CD4-positive, CD25-positive, alpha-beta regulatory T cell (primary cell): ENCODE data around the gene RBM10. TPM values are rescaled to one million over a fixed set of nuclear protein-coding genes. Genes with fewer than 3 reads are reported as not detected.

Experiments
- ATAC-seq, 2 donors: fragments of 150-1000 bp; cut with Tn5 transposase; one replicate each; pipeline ENCODE4 v1.10.0; 2021; ENCODE audit warnings: low read depth in 2 of 2, moderate number of reproducible peaks in 2 of 2, moderate library complexity in 1 of 2
- DNase-seq, 3 donors: peaks; one replicate each; pipeline versions ENCODE4 v3.0.0 to v3.0.0-alpha.2; 2012 to 2022; ENCODE audit warnings: mixed read lengths in 1 of 3
- H3K27ac ChIP-seq: one replicate; pipeline ENCODE4 v1.7.0; 2013; ENCODE audit warnings: mild to moderate bottlenecking, low read length; ENCODE audit not compliant: insufficient read depth, poor library complexity, severe bottlenecking
- H3K27me3 ChIP-seq: one replicate; pipeline ENCODE4 v1.7.0; 2013; ENCODE audit warnings: low read length; ENCODE audit not compliant: control insufficient read depth, insufficient read depth
- H3K36me3 ChIP-seq: one replicate; pipeline ENCODE4 v1.7.0; 2013; ENCODE audit warnings: mild to moderate bottlenecking, low read length, moderate library complexity; ENCODE audit not compliant: control insufficient read depth, insufficient read depth
- H3K4me1 ChIP-seq: 2 replicates; pipeline ENCODE4 v1.7.0; 2013; ENCODE audit warnings: mild to moderate bottlenecking, low read length; ENCODE audit not compliant: insufficient read depth, control insufficient read depth, poor library complexity, severe bottlenecking
- H3K4me3 ChIP-seq: one replicate; pipeline ENCODE4 v1.7.0; 2013; ENCODE audit warnings: low read depth, mild to moderate bottlenecking, low read length, moderate library complexity
- H3K9me3 ChIP-seq, 2 experiments: 1 replicate in 1 of 2; 2 replicates in 1 of 2; pipeline ENCODE4 v1.7.0; 2013; ENCODE audit warnings: low read length in 2 of 2, mild to moderate bottlenecking in 1 of 2, moderate library complexity in 1 of 2; ENCODE audit not compliant: control insufficient read depth in 2 of 2
- H3K27ac Mint-ChIP-seq, 3 donors: one replicate each; pipeline ENCODE4 v1.8.0; 2020 to 2022; ENCODE audit warnings: mild to moderate bottlenecking in 3 of 3, mixed read lengths in 3 of 3, moderate library complexity in 2 of 3
- H3K27me3 Mint-ChIP-seq: one replicate; pipeline ENCODE4 v1.8.0; 2022; ENCODE audit warnings: mild to moderate bottlenecking, mixed read lengths
- H3K36me3 Mint-ChIP-seq: one replicate; pipeline ENCODE4 v1.8.0; 2020; ENCODE audit warnings: mixed read lengths
- H3K4me1 Mint-ChIP-seq, 4 donors: one replicate each; pipeline ENCODE4 v1.8.0; 2020 to 2022; ENCODE audit warnings: mixed read lengths in 4 of 4, mild to moderate bottlenecking in 1 of 4
- H3K4me3 Mint-ChIP-seq, 4 donors: one replicate each; pipeline ENCODE4 v1.8.0; 2020 to 2022; ENCODE audit warnings: mild to moderate bottlenecking in 4 of 4, mixed read lengths in 4 of 4, moderate library complexity in 3 of 4
- H3K9me3 Mint-ChIP-seq, 7 donors: one replicate each; pipeline ENCODE4 v1.8.0; 2020 to 2022; ENCODE audit warnings: mixed read lengths in 7 of 7, mild to moderate bottlenecking in 3 of 7, moderate library complexity in 2 of 7
- polyA plus RNA-seq, 4 donors: library from polyadenylated mRNA; unstranded; fragments of 300-500 nt; fragmentation: Illumina TruSeq; gene quantifications; one replicate each; pipeline ENCODE4 v1.2.3, GENCODE V29; 2021
- total RNA-seq: library from RNA; stranded (reverse); gene quantifications from one replicate; pipeline ENCODE4 v1.2.3, GENCODE V29; 2022

Gene RBM10
- total and polyA plus RNA-seq, 5 donors from 2014 or later, result 17.9 to 37.6 (median 22.5) TPM

DNA sequence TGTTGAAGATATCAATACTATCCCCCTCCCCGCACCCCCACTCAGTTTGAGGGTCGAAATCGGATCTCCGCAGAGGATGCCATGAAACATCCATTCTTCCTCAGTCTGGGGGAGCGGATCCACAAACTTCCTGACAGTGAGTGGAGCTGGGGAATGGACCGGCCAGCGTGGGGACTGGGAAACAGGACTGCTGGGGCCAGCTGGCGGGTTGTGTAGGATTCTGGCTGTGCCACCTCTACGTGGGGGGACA, 82.2 kb downstream of the RBM10 start:
- Mint-ChIP-seq H3K36me3 (peaks cover 60% of the 10 kb centered on the region), H3K27me3 (no peaks in the 10 kb centered on the region), H3K27ac (no peak overlapping the region), H3K9me3 (peaks cover 0 to 1% (median 0%) of the 10 kb centered on the region in 7 donors), H3K4me1 (peaks cover 0 to 10% (median 3%) of the 10 kb centered on the region in 4 donors), H3K4me3 (peak overlapping the region in 1 of 4 donors; percentile 51)
- DNase-seq (no peak), ATAC-seq (no peak)
- Histone ChIP-seq H3K27ac (no peak overlapping the region), H3K27me3 (no peaks in the 10 kb centered on the region), H3K4me1 (peaks cover under 1% of the 10 kb centered on the region), H3K4me3 (no peak overlapping the region), H3K9me3 (no peaks in the 10 kb centered on the region), H3K36me3 (peaks cover 35% of the 10 kb centered on the region)

DNA sequence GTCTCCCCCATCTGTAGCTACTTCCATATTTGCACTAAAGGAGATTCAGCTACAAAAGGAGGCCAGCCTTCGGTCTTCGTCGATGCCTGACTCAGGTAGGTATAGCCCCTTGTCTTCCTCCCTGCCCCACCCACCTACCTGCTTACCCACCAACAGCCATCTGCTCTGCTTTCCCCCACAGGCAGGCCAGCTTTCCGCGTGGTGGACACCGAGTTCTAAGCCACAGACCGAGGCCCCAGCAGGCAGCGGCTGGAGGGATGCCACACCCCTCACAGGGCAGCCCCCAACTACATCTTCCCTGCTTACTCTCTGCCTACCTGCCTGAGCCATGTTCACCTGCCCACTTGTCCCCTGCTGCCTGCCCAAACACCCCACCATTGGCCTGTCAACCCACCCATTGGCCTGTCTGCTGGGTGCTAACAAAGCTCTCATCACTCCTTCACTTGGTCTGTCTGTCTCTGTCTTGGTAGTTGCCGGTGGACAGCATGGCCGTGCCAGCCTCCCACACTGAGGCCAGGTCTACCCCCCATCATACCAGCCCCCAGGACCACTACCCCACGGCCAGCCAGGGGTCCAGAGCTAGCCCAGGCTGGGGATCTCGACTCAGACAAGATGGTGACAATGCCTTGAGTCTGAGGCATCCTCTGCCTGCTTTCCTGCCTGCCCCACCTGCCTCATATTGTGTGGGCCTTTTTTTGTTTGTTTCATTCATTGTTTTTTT, 83.7 kb downstream of the RBM10 start:
- Mint-ChIP-seq H3K36me3 (peaks cover 54% of the 10 kb centered on the region), H3K4me1 (peaks cover 0 to 21% (median 3%) of the 10 kb centered on the region in 4 donors), H3K4me3 (peak overlapping the region in 1 of 4 donors; percentile 51), H3K27me3 (no peaks in the 10 kb centered on the region), H3K27ac (peak overlapping the region in 1 of 3 donors; percentile 64), H3K9me3 (peaks cover 0 to 1% (median 0%) of the 10 kb centered on the region in 7 donors)
- Histone ChIP-seq H3K9me3 (no peaks in the 10 kb centered on the region), H3K27ac (no peak overlapping the region), H3K4me1 (peaks cover 6% of the 10 kb centered on the region), H3K4me3 (no peak overlapping the region), H3K27me3 (no peaks in the 10 kb centered on the region), H3K36me3 (peaks cover 35% of the 10 kb centered on the region)
- DNase-seq, result no peak
- no peak for ATAC-seq

DNA sequence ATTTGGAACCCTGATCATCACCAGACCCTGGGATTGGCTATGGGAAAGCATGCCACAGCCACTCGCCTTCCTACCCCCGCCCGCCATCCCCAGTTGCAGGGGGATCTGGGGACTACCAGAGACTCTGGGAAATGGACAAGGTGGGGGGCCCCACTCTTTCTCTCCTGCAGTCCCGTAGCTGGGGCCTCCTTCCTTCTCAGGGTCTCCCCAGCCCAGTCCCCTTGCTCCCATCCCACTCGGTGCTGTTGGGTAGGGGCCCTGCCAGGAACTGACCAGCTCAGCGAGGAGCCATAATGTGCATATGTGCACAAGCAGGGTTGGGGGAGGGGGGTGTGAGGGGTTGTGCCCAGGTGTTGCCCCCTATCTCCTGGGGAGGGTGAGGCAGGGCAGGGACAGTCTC, 84.4 kb downstream of the RBM10 start:
- Histone ChIP-seq H3K4me1 (peaks cover 11% of the 10 kb centered on the region), H3K4me3 (no peak overlapping the region), H3K9me3 (no peaks in the 10 kb centered on the region), H3K36me3 (peaks cover 28% of the 10 kb centered on the region), H3K27ac (no peak overlapping the region), H3K27me3 (no peaks in the 10 kb centered on the region)
- ATAC-seq, result no peak
- no peak for DNase-seq
- H3K27me3 Mint-ChIP-seq, result no peaks in the 10 kb centered on the region
- no peak overlapping the region for H3K4me3 Mint-ChIP-seq
- peaks cover 0 to 1% (median 0%) of the 10 kb centered on the region in 7 donors for H3K9me3 Mint-ChIP-seq
- peaks cover 48% of the 10 kb centered on the region for H3K36me3 Mint-ChIP-seq
- H3K27ac Mint-ChIP-seq, result peak overlapping the region in 1 of 3 donors; percentile 87
- peaks cover 0 to 23% (median 3%) of the 10 kb centered on the region in 4 donors for H3K4me1 Mint-ChIP-seq

DNA sequence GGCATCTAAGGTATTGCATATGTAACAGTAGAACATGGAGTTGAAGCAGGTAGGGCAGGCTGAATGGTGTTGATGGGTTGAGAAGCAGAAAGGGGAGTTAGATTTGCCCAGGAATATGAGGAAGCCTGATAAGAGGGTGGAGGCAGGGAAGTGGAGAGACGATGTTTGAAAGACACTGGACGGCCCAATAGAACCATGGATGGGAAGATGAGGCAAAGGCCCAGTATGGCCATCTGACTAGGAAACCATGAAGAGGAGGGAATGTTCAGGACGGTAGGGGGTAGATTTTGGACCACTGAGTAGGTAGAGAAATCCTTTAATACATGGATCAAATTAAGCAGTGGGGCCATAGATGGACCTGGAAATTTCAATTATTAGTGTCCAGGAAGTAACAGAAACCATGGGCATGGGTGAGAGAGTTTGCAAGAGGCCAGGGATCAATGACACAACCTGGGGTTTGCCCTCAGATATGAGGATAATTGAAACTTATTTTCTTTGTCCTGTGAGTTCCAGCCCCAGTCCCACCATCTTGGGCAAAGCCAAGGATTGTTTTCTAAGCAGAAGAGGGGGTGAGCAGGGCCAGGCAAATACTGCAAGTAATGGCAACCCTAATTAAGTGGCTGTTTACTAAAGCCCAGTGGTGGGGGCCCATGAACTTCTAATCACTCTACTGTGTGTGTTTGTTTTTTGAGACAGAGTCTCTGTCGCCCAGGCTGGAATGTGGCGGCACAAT, 85.3 kb downstream of the RBM10 start:
- peaks cover 0 to 1% (median 0%) of the 10 kb centered on the region in 7 donors for H3K9me3 Mint-ChIP-seq
- no peaks in the 10 kb centered on the region for H3K27me3 ChIP-seq
- DNase-seq (no peak), ATAC-seq (no peak)
- peaks cover 19% of the 10 kb centered on the region for H3K4me1 ChIP-seq
- H3K4me3 ChIP-seq, result no peak overlapping the region
- peaks cover 0 to 28% (median 6%) of the 10 kb centered on the region in 4 donors for H3K4me1 Mint-ChIP-seq
- H3K27me3 Mint-ChIP-seq, result no peaks in the 10 kb centered on the region
- peaks cover 19% of the 10 kb centered on the region for H3K36me3 ChIP-seq
- H3K36me3 Mint-ChIP-seq, result peaks cover 39% of the 10 kb centered on the region
- peak overlapping the region in 2 of 3 donors; percentile 9 to 51 for H3K27ac Mint-ChIP-seq
- peak overlapping the region in 2 of 4 donors; percentile 29 to 61 for H3K4me3 Mint-ChIP-seq
- H3K27ac ChIP-seq, result no peak overlapping the region
- H3K9me3 ChIP-seq, result no peaks in the 10 kb centered on the region

DNA sequence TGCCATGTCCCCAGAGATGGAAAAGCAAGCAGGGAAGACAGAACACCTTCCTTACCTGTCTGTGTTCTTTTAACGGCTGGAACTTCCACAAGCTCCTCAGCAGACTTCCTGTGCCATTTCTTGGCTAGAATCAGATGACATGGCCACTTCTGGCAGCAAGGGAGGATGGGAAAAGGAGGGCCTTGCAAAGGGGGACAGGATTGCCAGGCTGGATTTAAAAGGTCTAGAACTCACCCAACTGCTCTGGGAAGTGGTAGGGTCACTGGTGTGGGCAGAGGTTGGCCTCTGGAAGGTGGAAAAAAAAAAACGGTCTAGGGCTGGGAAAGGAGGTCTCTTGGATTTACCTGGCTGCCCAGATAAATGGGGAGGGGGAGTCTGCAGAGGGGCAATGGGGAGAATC, 86.1 kb downstream of the RBM10 start:
- Histone ChIP-seq H3K9me3 (no peaks in the 10 kb centered on the region), H3K27ac (no peak overlapping the region), H3K36me3 (peaks cover 10% of the 10 kb centered on the region), H3K4me3 (no peak overlapping the region), H3K4me1 (peaks cover 19% of the 10 kb centered on the region), H3K27me3 (no peaks in the 10 kb centered on the region)
- no peak for DNase-seq
- peaks cover 0 to 1% (median 0%) of the 10 kb centered on the region in 7 donors for H3K9me3 Mint-ChIP-seq
- peak overlapping the region in 3 of 4 donors; percentile 22 to 90 (median 24) for H3K4me3 Mint-ChIP-seq
- peak overlapping the region; percentile 64 to 100 (median 99) for H3K27ac Mint-ChIP-seq
- no peaks in the 10 kb centered on the region for H3K27me3 Mint-ChIP-seq
- ATAC-seq, result no peak
- H3K4me1 Mint-ChIP-seq, result peaks cover 0 to 37% (median 13%) of the 10 kb centered on the region in 4 donors
- H3K36me3 Mint-ChIP-seq, result peaks cover 33% of the 10 kb centered on the region

DNA sequence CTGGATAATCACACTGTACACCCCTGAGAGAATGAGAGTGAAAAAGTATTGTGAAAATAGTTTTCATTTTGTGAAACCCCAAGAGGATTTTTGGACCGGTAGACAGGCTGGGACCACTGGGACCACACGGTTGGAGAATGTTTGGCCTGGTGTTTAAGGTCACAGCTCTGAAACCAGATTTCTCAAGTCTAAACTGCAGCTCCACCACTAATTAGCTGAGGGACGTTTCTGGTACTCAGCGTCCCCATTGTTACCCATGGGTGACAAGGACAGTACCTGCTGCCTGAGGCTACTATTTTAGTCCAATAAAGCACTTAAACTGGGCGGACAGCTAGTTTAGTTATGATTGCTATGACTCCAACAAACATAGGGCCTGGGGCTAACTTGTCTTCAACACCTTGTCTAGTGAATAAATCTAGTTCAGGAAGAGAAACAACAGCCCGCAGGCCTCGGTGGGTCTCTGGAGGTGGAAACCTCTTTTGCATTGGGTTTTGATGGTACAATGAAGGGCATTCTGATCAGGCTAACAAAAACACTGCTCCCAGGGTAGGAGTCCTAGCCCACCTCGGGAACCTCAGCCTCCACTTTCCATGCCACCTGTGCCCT, 87.3 kb downstream of the RBM10 start:
- Histone ChIP-seq H3K27me3 (no peaks in the 10 kb centered on the region), H3K4me3 (peak overlapping the region; percentile 52), H3K27ac (peak overlapping the region; percentile 98), H3K4me1 (peaks cover 19% of the 10 kb centered on the region), H3K9me3 (no peaks in the 10 kb centered on the region), H3K36me3 (peaks cover 4% of the 10 kb centered on the region)
- Mint-ChIP-seq H3K36me3 (peaks cover 25% of the 10 kb centered on the region), H3K9me3 (peaks cover 0 to 1% (median 0%) of the 10 kb centered on the region in 7 donors), H3K27ac (peak overlapping the region; percentile 99 to 100 (median 100)), H3K27me3 (no peaks in the 10 kb centered on the region), H3K4me1 (peaks cover 0 to 46% (median 18%) of the 10 kb centered on the region in 4 donors), H3K4me3 (peak overlapping the region; percentile 90 to 99 (median 96))
- no peak for DNase-seq
- no peak for ATAC-seq

DNA sequence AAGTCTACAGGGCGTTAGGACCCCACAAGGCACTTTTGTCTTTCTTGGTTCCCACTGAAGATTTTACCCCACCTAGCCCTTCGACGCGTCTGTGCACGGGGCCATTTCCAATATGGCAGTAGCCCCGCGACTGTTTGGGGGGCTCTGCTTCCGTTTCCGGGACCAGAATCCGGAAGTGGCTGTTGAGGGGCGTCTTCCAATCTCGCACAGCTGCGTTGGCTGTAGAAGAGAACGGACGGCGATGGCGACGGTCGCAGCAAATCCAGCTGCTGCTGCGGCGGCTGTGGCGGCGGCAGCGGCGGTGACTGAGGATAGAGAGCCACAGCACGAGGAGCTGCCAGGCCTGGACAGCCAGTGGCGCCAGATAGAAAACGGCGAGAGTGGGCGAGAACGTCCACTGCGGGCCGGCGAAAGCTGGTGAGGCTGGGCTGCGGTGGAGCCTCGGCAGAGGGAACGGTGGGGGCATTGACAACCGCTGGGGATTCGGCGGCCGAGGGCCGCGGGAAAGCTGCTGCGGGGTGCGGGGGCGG, 87.8 kb downstream of the RBM10 start, which contains the start of gene USP11:
TSS of gene USP11 (plus strand) at position 207 of the 530 bp plus-strand sequence. CDS start at position 242, 35 bp downstream.
- peak within 1 kb of the TSS; percentile 98 for H3K27ac ChIP-seq
- H3K9me3 ChIP-seq, result no peaks in the 10 kb centered on the region
- DNase-seq, result peak; percentile 40 to 66 (median 61)
- peaks cover 0 to 47% (median 18%) of the 10 kb centered on the region in 4 donors for H3K4me1 Mint-ChIP-seq
- peak within 1 kb of the TSS; percentile 90 to 99 (median 96) for H3K4me3 Mint-ChIP-seq
- H3K36me3 Mint-ChIP-seq, result peaks cover 22% of the 10 kb centered on the region
- H3K36me3 ChIP-seq, result peaks cover 4% of the 10 kb centered on the region
- peak within 1 kb of the TSS; percentile 99 to 100 (median 100) for H3K27ac Mint-ChIP-seq
- H3K27me3 ChIP-seq, result no peaks in the 10 kb centered on the region
- H3K4me3 ChIP-seq, result peak within 1 kb of the TSS; percentile 93
- no peaks in the 10 kb centered on the region for H3K27me3 Mint-ChIP-seq
- H3K4me1 ChIP-seq, result peaks cover 19% of the 10 kb centered on the region
- peaks cover 0 to 1% (median 0%) of the 10 kb centered on the region in 7 donors for H3K9me3 Mint-ChIP-seq
- ATAC-seq, result peak; percentile 23 to 29
